Measurements from ENCODE around the gene HEATR1. TPM values are rescaled to one million over a fixed set of nuclear protein-coding genes. Genes with fewer than 3 reads are reported as not detected.

HEATR1 gene
- total RNA-seq, 2 donors from 2014 or later = 51.8 to 65.4 TPM

GRCh38 chr1:236604905-236605806, 840 bp upstream of the HEATR1 start:
- H3K27ac ChIP-seq (ENCODE audit: low read depth, low read length) = no peak overlapping the region
- Mint-ChIP-seq H3K9me3 (no peaks in the 10 kb centered on the region), H3K27me3 (ENCODE audit: insufficient read depth) (no peaks in the 10 kb centered on the region)

DNA sequence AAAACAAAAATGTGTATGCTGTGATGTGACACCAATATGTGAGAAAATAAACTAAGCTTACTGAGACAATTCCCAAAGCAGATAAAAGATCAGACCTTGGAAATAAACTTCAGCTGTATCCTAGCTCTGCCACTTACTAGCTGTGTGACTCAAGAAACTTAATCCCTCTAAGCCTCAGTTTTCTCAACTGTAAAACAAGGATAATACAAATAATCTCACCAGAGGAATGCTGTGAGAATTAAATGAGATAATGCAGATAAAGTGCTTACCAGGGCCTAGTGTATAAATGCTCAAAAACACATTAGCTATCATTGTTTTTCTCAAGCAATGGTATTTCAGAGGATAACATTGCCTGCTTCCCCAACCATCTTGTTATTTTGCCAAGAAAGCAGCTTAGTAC, 2.1 kb downstream of the HEATR1 start:
- H3K27ac Mint-ChIP-seq = no peak overlapping the region
- H3K9me3 Mint-ChIP-seq = no peaks in the 10 kb centered on the region
- H3K4me1 Mint-ChIP-seq = peaks cover 16% of the 10 kb centered on the region
- no peaks in the 10 kb centered on the region for H3K27me3 Mint-ChIP-seq (ENCODE audit: insufficient read depth)
- Histone ChIP-seq H3K27me3 (ENCODE audit: control insufficient read depth, insufficient read depth, low read length, poor library complexity, severe bottlenecking) (no peaks in the 10 kb centered on the region), H3K4me1 (ENCODE audit: control insufficient read depth, insufficient read depth, low read length) (peaks cover 8% of the 10 kb centered on the region), H3K36me3 (ENCODE audit: control insufficient read depth, insufficient read depth, low read length) (peaks cover 26% of the 10 kb centered on the region), H3K27ac (ENCODE audit: low read depth, low read length) (no peak overlapping the region), H3K4me3 (ENCODE audit: low read length) (no peak overlapping the region), H3K9ac (ENCODE audit: extremely low read depth, low read length, poor library complexity, severe bottlenecking) (no peak overlapping the region), H3K9me3 (ENCODE audit: control insufficient read depth, low read length) (no peaks in the 10 kb centered on the region)
- no peak overlapping the region for H3K4me3 Mint-ChIP-seq
- TF ChIP-seq, protein P1, sequence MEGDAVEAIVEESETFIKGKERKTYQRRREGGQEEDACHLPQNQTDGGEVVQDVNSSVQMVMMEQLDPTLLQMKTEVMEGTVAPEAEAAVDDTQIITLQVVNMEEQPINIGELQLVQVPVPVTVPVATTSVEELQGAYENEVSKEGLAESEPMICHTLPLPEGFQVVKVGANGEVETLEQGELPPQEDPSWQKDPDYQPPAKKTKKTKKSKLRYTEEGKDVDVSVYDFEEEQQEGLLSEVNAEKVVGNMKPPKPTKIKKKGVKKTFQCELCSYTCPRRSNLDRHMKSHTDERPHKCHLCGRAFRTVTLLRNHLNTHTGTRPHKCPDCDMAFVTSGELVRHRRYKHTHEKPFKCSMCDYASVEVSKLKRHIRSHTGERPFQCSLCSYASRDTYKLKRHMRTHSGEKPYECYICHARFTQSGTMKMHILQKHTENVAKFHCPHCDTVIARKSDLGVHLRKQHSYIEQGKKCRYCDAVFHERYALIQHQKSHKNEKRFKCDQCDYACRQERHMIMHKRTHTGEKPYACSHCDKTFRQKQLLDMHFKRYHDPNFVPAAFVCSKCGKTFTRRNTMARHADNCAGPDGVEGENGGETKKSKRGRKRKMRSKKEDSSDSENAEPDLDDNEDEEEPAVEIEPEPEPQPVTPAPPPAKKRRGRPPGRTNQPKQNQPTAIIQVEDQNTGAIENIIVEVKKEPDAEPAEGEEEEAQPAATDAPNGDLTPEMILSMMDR (conservative IDR thresholded peaks at IDR 0.05) = no peak
- H3K36me3 Mint-ChIP-seq (ENCODE audit: low read depth) = peaks cover 43% of the 10 kb centered on the region
- no peak for DNase-seq

More at GRCh38 chr1:236604905-236605806, 840 bp upstream of the HEATR1 start:
- H3K36me3 ChIP-seq (ENCODE audit: control insufficient read depth, insufficient read depth, low read length) = peaks cover 8% of the 10 kb centered on the region
- no peaks in the 10 kb centered on the region for H3K27me3 ChIP-seq (ENCODE audit: control insufficient read depth, insufficient read depth, low read length, poor library complexity, severe bottlenecking)
- H3K4me1 ChIP-seq (ENCODE audit: control insufficient read depth, insufficient read depth, low read length) = peaks cover 8% of the 10 kb centered on the region
- H3K9ac ChIP-seq (ENCODE audit: extremely low read depth, low read length, poor library complexity, severe bottlenecking) = peak overlapping the region; percentile 68
- no peak for DNase-seq
- peak overlapping the region; percentile 99 for H3K4me3 ChIP-seq (ENCODE audit: low read length)
- Mint-ChIP-seq H3K27ac (peak overlapping the region; percentile 90), H3K36me3 (ENCODE audit: low read depth) (peaks cover 22% of the 10 kb centered on the region), H3K4me1 (peaks cover 16% of the 10 kb centered on the region), H3K4me3 (peak overlapping the region; percentile 98)
- TF ChIP-seq, protein P1 (conservative IDR thresholded peaks at IDR 0.05) = no peak
- WGBS, 2 experiments (ENCODE audit: insufficient coverage in 1 of 2, insufficient read length in 1 of 2) = 79 to 82% methylated on average over 30 to 34 of the region's 34 CpGs
- H3K9me3 ChIP-seq (ENCODE audit: control insufficient read depth, low read length) = no peaks in the 10 kb centered on the region

GRCh38 chr1:236590553-236591150, 13.7 kb downstream of the HEATR1 start:
- H3K4me1 ChIP-seq (ENCODE audit: control insufficient read depth, insufficient read depth, low read length) = no peaks in the 10 kb centered on the region
- no peak overlapping the region for H3K4me3 Mint-ChIP-seq
- no peaks in the 10 kb centered on the region for H3K27me3 Mint-ChIP-seq (ENCODE audit: insufficient read depth)
- H3K27ac Mint-ChIP-seq = no peak overlapping the region
- H3K36me3 Mint-ChIP-seq (ENCODE audit: low read depth) = peaks cover 65% of the 10 kb centered on the region
- no peaks in the 10 kb centered on the region for H3K4me1 Mint-ChIP-seq
- H3K27ac ChIP-seq (ENCODE audit: low read depth, low read length) = no peak overlapping the region
- no peak overlapping the region for H3K4me3 ChIP-seq (ENCODE audit: low read length)
- WGBS, 2 experiments (ENCODE audit: insufficient coverage in 1 of 2, insufficient read length in 1 of 2) = 90 to 100% methylated on average over 2 of the region's 2 CpGs
- H3K27me3 ChIP-seq (ENCODE audit: control insufficient read depth, insufficient read depth, low read length, poor library complexity, severe bottlenecking) = no peaks in the 10 kb centered on the region
- TF ChIP-seq, protein P1 (conservative IDR thresholded peaks at IDR 0.05) = no peak
- H3K9me3 ChIP-seq (ENCODE audit: control insufficient read depth, low read length) = no peaks in the 10 kb centered on the region
- H3K9ac ChIP-seq (ENCODE audit: extremely low read depth, low read length, poor library complexity, severe bottlenecking) = no peak overlapping the region
- H3K36me3 ChIP-seq (ENCODE audit: control insufficient read depth, insufficient read depth, low read length) = peaks cover 89% of the 10 kb centered on the region
- H3K9me3 Mint-ChIP-seq = no peaks in the 10 kb centered on the region
- DNase-seq = no peak
